ENCODE measurements around the gene RS1. TPM values are rescaled to one million over a fixed set of nuclear protein-coding genes. Genes with fewer than 3 reads are reported as not detected.
A peak's percentile ranks its signal among the peaks of the same experiment; 100 is the strongest.

RS1 gene
- total RNA-seq, 4 donors from 2014 or later = not detected

- Histone ChIP-seq H3K36me3 (no peaks in the 10 kb centered on the region), H3K9me3 (no peaks in the 10 kb centered on the region), H3K4me3 (no peak within 1 kb of the TSS), H3K27me3 (no peaks in the 10 kb centered on the region), H3K4me1 (no peaks in the 10 kb centered on the region), H3K27ac (no peak within 1 kb of the TSS)
- no peak for DNase-seq
- intact Hi-C loops (cut with DNase I; ENCODE audit: low total_unique reads) = no loop called here
- in situ Hi-C loops (cut with MboI; ENCODE audit: low pct_ligation_motif_present in 1 of 4, low pct_unique_long_range_greater_than_20kb in 1 of 4, low sequenced_read_pairs in 3 of 4) = no loop called here
- WGBS, 2 donors (ENCODE audit: low coverage in 1 of 2) = 59 to 60% methylated on average over 1 to 8 of the region's 8 CpGs
- TF ChIP-seq EP300 (IDR thresholded peaks at IDR 0.05; ENCODE audit: low read depth) (no peak), POLR2A (IDR thresholded peaks at IDR 0.05) (no peak), POLR2AphosphoS5 (IDR thresholded peaks at IDR 0.05) (no peak), CTCF (IDR thresholded peaks at IDR 0.05) (no peak)
Measured at GRCh38 chrX:18707426-18708049, 35.6 kb upstream of the RS1 start, which contains the start of gene PPEF1. PPEF1 (plus strand) TSS chrX:18707645; CDS start chrX:18707781, 136 bp downstream.

- intact Hi-C loops (cut with DNase I; ENCODE audit: low total_unique reads) = no loop called here
- no peak for TF ChIP-seq POLR2A (IDR thresholded peaks at IDR 0.05)
- TF ChIP-seq POLR2AphosphoS5 (IDR thresholded peaks at IDR 0.05) = no peak
- TF ChIP-seq CTCF (IDR thresholded peaks at IDR 0.05) = no peak
- no peak for TF ChIP-seq EP300 (IDR thresholded peaks at IDR 0.05; ENCODE audit: low read depth)
- no peaks in the 10 kb centered on the region for H3K27me3 ChIP-seq
- H3K36me3 ChIP-seq = no peaks in the 10 kb centered on the region
- 40 to 46% methylated on average over 1 to 12 of the region's 12 CpGs for WGBS, 2 donors (ENCODE audit: low coverage in 1 of 2)
- H3K4me3 ChIP-seq = no peak overlapping the region
- no peak for DNase-seq
- no peak overlapping the region for H3K27ac ChIP-seq
- H3K4me1 ChIP-seq = no peaks in the 10 kb centered on the region
- H3K9me3 ChIP-seq = no peaks in the 10 kb centered on the region
- in situ Hi-C loops (cut with MboI; ENCODE audit: low pct_ligation_motif_present in 1 of 4, low pct_unique_long_range_greater_than_20kb in 1 of 4, low sequenced_read_pairs in 3 of 4) = no loop called here
Measured at GRCh38 chrX:18702362-18703195, 30.7 kb upstream of the RS1 start.

GRCh38 chrX:18701621-18702361 is 29.9 kb upstream of the RS1 start:
- TF ChIP-seq POLR2AphosphoS5 (IDR thresholded peaks at IDR 0.05) = no peak
- no peak for TF ChIP-seq POLR2A (IDR thresholded peaks at IDR 0.05)
- no peak for TF ChIP-seq CTCF (IDR thresholded peaks at IDR 0.05)
- TF ChIP-seq EP300 (IDR thresholded peaks at IDR 0.05; ENCODE audit: low read depth) = no peak
- WGBS, 2 donors (ENCODE audit: low coverage in 1 of 2) = 60% methylated on average over 5 of the region's 5 CpGs; no CpG with 5 or more reads in 1 of the 2 donors
- Histone ChIP-seq H3K36me3 (no peaks in the 10 kb centered on the region), H3K27ac (no peak overlapping the region), H3K27me3 (no peaks in the 10 kb centered on the region), H3K4me1 (no peaks in the 10 kb centered on the region), H3K4me3 (no peak overlapping the region), H3K9me3 (no peaks in the 10 kb centered on the region)
- intact Hi-C loops (cut with DNase I; ENCODE audit: low total_unique reads) (no loop called here), in situ Hi-C loops (cut with MboI; ENCODE audit: low pct_ligation_motif_present in 1 of 4, low pct_unique_long_range_greater_than_20kb in 1 of 4, low sequenced_read_pairs in 3 of 4) (no loop called here)
- DNase-seq = peak; percentile 13

Measured in transverse colon (tissue), 4 donors.